ENCODE measurements around the gene FAM228A.
"Not testable (repeated sequence)": the region's sequence is repeated elsewhere in the genome, so short reads cannot be mapped to it uniquely, and the experiment has no call there.

The FAM228A gene

GRCh38 chr2:24191848-24192247, 17.0 kb downstream of the FAM228A start:
- DNase-seq = no peak

- DNase-seq = not testable (repeated sequence)
These were observed 22.4 kb downstream of the FAM228A start for GRCh38 chr2:24197213-24197612.

GRCh38 chr2:24199968-24200590, 25.2 kb downstream of the FAM228A start:
- no peak for DNase-seq

- DNase-seq = no peak
These were observed 25.9 kb downstream of the FAM228A start for GRCh38 chr2:24200799-24201198.

- DNase-seq = no peak
These were observed 28.4 kb downstream of the FAM228A start for GRCh38 chr2:24203029-24203786.

GRCh38 chr2:24203787-24204150, 28.9 kb downstream of the FAM228A start:
- no peak for DNase-seq

- no peak for DNase-seq
These were observed 29.7 kb downstream of the FAM228A start for GRCh38 chr2:24204505-24204904.

- no peak for DNase-seq
These were observed 30.3 kb downstream of the FAM228A start for GRCh38 chr2:24205131-24205530.

- no peak for DNase-seq
These were observed 31.4 kb downstream of the FAM228A start for GRCh38 chr2:24206242-24206641.

GRCh38 chr2:24206714-24207113, 31.9 kb downstream of the FAM228A start:
- DNase-seq = no peak

- no peak for DNase-seq
These were observed 32.5 kb downstream of the FAM228A start for GRCh38 chr2:24207359-24207758.

GRCh38 chr2:24208490-24208889, 33.6 kb downstream of the FAM228A start:
- DNase-seq = no peak

- no peak for DNase-seq
These were observed 34.7 kb downstream of the FAM228A start for GRCh38 chr2:24209389-24210105.

- DNase-seq = no peak
These were observed 35.2 kb downstream of the FAM228A start for GRCh38 chr2:24210106-24210455.

- no peak for DNase-seq
These were observed 35.9 kb downstream of the FAM228A start for GRCh38 chr2:24210723-24211122.

GRCh38 chr2:24211408-24211807, 36.6 kb downstream of the FAM228A start:
- DNase-seq = no peak

- no peak for DNase-seq
These were observed 40.0 kb downstream of the FAM228A start for GRCh38 chr2:24214880-24215279.

- DNase-seq = no peak
These were observed 45.9 kb downstream of the FAM228A start for GRCh38 chr2:24220554-24221291.

- no peak for DNase-seq
These were observed 46.6 kb downstream of the FAM228A start for GRCh38 chr2:24221343-24222050.

GRCh38 chr2:24222946-24223345, 48.1 kb downstream of the FAM228A start:
- no peak for DNase-seq

GRCh38 chr2:24225499-24226242, 50.8 kb downstream of the FAM228A start:
- no peak for DNase-seq

GRCh38 chr2:24228470-24228869, 53.6 kb downstream of the FAM228A start:
- peak; percentile 44 for DNase-seq

Data from NCI-H748 treated with DMSO at 0.1 percent for 48 hours (cell line).